MM.1S (cell line): ENCODE measurements around the gene CNTF.

ENCODE experiments used
- DNase-seq: peaks from one replicate; pipeline ENCODE4 v3.0.0-alpha.2; 2015
- H2AFZ ChIP-seq: fragments of 300-600 bp; sonication (generic); 2 replicates; pipeline ENCODE4 v1.6.0; 2016; ENCODE audit warnings: antibody characterized with exemption, low read length
- H3F3A ChIP-seq: fragments of 300-600 bp; sonication (generic); 2 replicates; pipeline ENCODE4 v1.6.1; 2016; ENCODE audit warnings: mild to moderate bottlenecking, antibody characterized with exemption, low read length, moderate library complexity, mixed read lengths; ENCODE audit not compliant: insufficient read depth
- H3K27ac ChIP-seq: fragments of 300-600 bp; sonication (generic); 2 replicates; pipeline ENCODE4 v1.5.1; 2016; ENCODE audit warnings: mild to moderate bottlenecking, low read length
- H3K27me3 ChIP-seq: fragments of 300-600 bp; sonication (generic); replicated peaks from 2 replicates; pipeline ENCODE4 v1.6.0; 2016; ENCODE audit warnings: low read length; ENCODE audit not compliant: insufficient read depth
- H3K36me3 ChIP-seq: fragments of 300-600 bp; sonication (generic); replicated peaks from 2 replicates; pipeline ENCODE4 v1.6.1; 2016; ENCODE audit warnings: mild to moderate bottlenecking, low read length, mixed read lengths; ENCODE audit not compliant: insufficient read depth
- H3K4me1 ChIP-seq: fragments of 300-600 bp; sonication (generic); 2 replicates; pipeline ENCODE4 v1.6.1; 2016; ENCODE audit warnings: low read length, mixed read lengths
- H3K4me2 ChIP-seq: fragments of 300-600 bp; sonication (generic); 2 replicates; pipeline ENCODE4 v1.6.0; 2016; ENCODE audit warnings: low read depth, low read length
- H3K4me3 ChIP-seq: fragments of 300-600 bp; sonication (generic); 2 replicates; pipeline ENCODE4 v1.5.1; 2016; ENCODE audit warnings: low read length, mixed read lengths
- H3K79me2 ChIP-seq: fragments of 300-600 bp; sonication (generic); 2 replicates; pipeline ENCODE4 v1.6.1; 2016; ENCODE audit warnings: mixed run types, low read length, mixed read lengths
- H3K9ac ChIP-seq: fragments of 300-600 bp; sonication (generic); 2 replicates; pipeline ENCODE4 v1.6.1; 2016; ENCODE audit warnings: low read length, mixed read lengths
- H3K9me2 ChIP-seq: fragments of 300-600 bp; sonication (generic); replicated peaks from 2 replicates; pipeline ENCODE4 v1.6.1; 2016; ENCODE audit warnings: mild to moderate bottlenecking, low read length, mixed read lengths; ENCODE audit not compliant: insufficient read depth
- H3K9me3 ChIP-seq: fragments of 300-600 bp; sonication (generic); replicated peaks from 2 replicates; pipeline ENCODE4 v1.6.1; 2016; ENCODE audit warnings: mild to moderate bottlenecking, low read length, mixed read lengths; ENCODE audit not compliant: insufficient read depth
- H4K20me1 ChIP-seq: fragments of 300-600 bp; sonication (generic); 2 replicates; pipeline ENCODE4 v1.6.1; 2016; ENCODE audit warnings: mild to moderate bottlenecking, low read length, moderate library complexity, mixed read lengths; ENCODE audit not compliant: insufficient read depth
- EZH2 ChIP-seq: fragments of 300-600 bp; sonication (generic); optimal IDR thresholded peaks from 2 replicates; pipeline ENCODE3; 2017; ENCODE audit warnings: low read depth, mild to moderate bottlenecking, antibody characterized with exemption, low read length, mixed read lengths
- EZH2phosphoT487 ChIP-seq: fragments of 300-600 bp; sonication (generic); IDR thresholded peaks from 2 replicates; pipeline ENCODE4 v1.6.1; 2018; ENCODE audit warnings: antibody characterized with exemption, low read length
- TF ChIP-seq, protein P1 (sequence below): fragments of 300-600 bp; sonication (generic); IDR thresholded peaks from 2 replicates; pipeline ENCODE4 v1.5.1; 2016; ENCODE audit warnings: antibody characterized with exemption, low read length, mixed read lengths

CNTF gene

GRCh38 chr11:58671983-58672633 lies 49.6 kb downstream of the CNTF start:
- Histone ChIP-seq H3K36me3 (no peaks in the 10 kb centered on the region), H3K27ac (no peak overlapping the region), H3K9me3 (no peaks in the 10 kb centered on the region), H3K27me3 (no peaks in the 10 kb centered on the region), H3K9ac (no peak overlapping the region), H3K4me3 (no peak overlapping the region), H3K4me2 (peak overlapping the region; percentile 40; the same call in 1 of the 2 replicates), H2AFZ (peak overlapping the region; percentile 30; the same call in 1 of the 2 replicates), H3K4me1 (peaks cover 9% of the 10 kb centered on the region; the same call in 1 of the 2 replicates), H3F3A (no peaks in the 10 kb centered on the region), H4K20me1 (no peaks in the 10 kb centered on the region), H3K9me2 (no peaks in the 10 kb centered on the region), H3K79me2 (no peaks in the 10 kb centered on the region)
- DNase-seq = peak; percentile 16
- TF ChIP-seq, protein P1, sequence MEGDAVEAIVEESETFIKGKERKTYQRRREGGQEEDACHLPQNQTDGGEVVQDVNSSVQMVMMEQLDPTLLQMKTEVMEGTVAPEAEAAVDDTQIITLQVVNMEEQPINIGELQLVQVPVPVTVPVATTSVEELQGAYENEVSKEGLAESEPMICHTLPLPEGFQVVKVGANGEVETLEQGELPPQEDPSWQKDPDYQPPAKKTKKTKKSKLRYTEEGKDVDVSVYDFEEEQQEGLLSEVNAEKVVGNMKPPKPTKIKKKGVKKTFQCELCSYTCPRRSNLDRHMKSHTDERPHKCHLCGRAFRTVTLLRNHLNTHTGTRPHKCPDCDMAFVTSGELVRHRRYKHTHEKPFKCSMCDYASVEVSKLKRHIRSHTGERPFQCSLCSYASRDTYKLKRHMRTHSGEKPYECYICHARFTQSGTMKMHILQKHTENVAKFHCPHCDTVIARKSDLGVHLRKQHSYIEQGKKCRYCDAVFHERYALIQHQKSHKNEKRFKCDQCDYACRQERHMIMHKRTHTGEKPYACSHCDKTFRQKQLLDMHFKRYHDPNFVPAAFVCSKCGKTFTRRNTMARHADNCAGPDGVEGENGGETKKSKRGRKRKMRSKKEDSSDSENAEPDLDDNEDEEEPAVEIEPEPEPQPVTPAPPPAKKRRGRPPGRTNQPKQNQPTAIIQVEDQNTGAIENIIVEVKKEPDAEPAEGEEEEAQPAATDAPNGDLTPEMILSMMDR = no peak
- TF ChIP-seq EZH2 (no peak), EZH2phosphoT487 (no peak)

DNA sequence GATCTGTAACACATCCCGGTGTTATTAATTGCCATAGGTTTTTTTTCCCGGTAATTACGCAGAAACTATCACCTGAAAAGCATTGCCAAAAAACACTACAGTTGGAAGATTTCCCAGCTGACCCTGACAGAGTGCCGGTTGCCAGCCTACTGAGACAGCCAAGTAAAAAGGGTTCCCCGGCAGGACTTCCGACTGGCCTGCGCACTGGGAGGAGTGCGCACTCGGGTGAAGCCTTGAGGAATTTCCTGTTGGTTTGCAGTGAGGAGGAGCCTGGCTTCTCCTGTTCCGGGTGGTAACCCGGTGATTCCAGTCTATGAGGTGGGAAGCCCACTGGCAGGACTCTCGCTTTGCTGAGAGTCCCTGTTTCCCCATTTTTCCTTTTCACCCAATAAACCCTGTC lies 52.1 kb downstream of the CNTF start:
- H3K4me3 ChIP-seq = no peak overlapping the region
- H4K20me1 ChIP-seq = no peaks in the 10 kb centered on the region
- H3K27ac ChIP-seq = no peak overlapping the region
- peaks cover 9% of the 10 kb centered on the region; the same call in 1 of the 2 replicates for H3K4me1 ChIP-seq
- no peak overlapping the region for H3K9ac ChIP-seq
- H3K9me2 ChIP-seq = no peaks in the 10 kb centered on the region
- H3K36me3 ChIP-seq = no peaks in the 10 kb centered on the region
- no peak overlapping the region for H3K4me2 ChIP-seq
- H3F3A ChIP-seq = no peaks in the 10 kb centered on the region
- H2AFZ ChIP-seq = no peak overlapping the region
- H3K79me2 ChIP-seq = no peaks in the 10 kb centered on the region
- no peak for TF ChIP-seq EZH2
- TF ChIP-seq, protein P1 = no peak
- no peak for TF ChIP-seq EZH2phosphoT487
- no peaks in the 10 kb centered on the region for H3K27me3 ChIP-seq
- DNase-seq = no peak
- H3K9me3 ChIP-seq = no peaks in the 10 kb centered on the region
